WTC11 (cell line): Measurements from ENCODE around the gene ECD. TPM values are rescaled to one million over a fixed set of nuclear protein-coding genes. Genes with fewer than 3 reads are reported as not detected.

Experiments used
- ATAC-seq: fragments of 200-7000 bp; cut with Tn5 transposase; 2 replicates; pipeline ENCODE4 v1.10.0; 2021; ENCODE audit warnings: mild to moderate bottlenecking, moderate library complexity
- CTCF ChIA-PET: fragments of 300-600 bp; sonication (Branson Sonifier 250); formaldehyde crosslinking; loops from one replicate; lab custom pipeline; 2021; ENCODE audit warnings: antibody characterized with exemption; lab: Charles Lee
- POLR2A ChIA-PET: fragments of 350-600 bp; sonication (Branson Sonifier 250); formaldehyde crosslinking; loops from one replicate; lab custom pipeline; 2021; ENCODE audit warnings: antibody characterized with exemption; lab: Charles Lee
- DNase-seq: peaks from one replicate; pipeline ENCODE4 v3.0.0; 2021; ENCODE audit warnings: low spot score
- H3K27ac Mint-ChIP-seq: 2 replicates; pipeline ENCODE4 v1.8.0; 2021; ENCODE audit warnings: mixed read lengths
- H3K27me3 Mint-ChIP-seq: 2 replicates; pipeline ENCODE4 v1.8.0; 2021; ENCODE audit warnings: low read depth, mild to moderate bottlenecking, moderate library complexity, mixed read lengths
- H3K36me3 Mint-ChIP-seq: 2 replicates; pipeline ENCODE4 v1.8.0; 2021; ENCODE audit warnings: mixed read lengths
- H3K4me1 Mint-ChIP-seq: 2 replicates; pipeline ENCODE4 v1.8.0; 2022; ENCODE audit warnings: mixed read lengths
- H3K4me3 Mint-ChIP-seq: 2 replicates; pipeline ENCODE4 v1.8.0; 2021; ENCODE audit warnings: mild to moderate bottlenecking, moderate library complexity, mixed read lengths
- H3K9me3 Mint-ChIP-seq: 2 replicates; pipeline ENCODE4 v1.8.0; 2021; ENCODE audit warnings: mixed read lengths
- ARID4B ChIP-seq: sonication (generic); formaldehyde crosslinking; IDR thresholded peaks from 2 replicates; pipeline ENCODE4 v1.8.0; 2023; ENCODE audit warnings: missing genetic modification reagents, mild to moderate bottlenecking, borderline replicate concordance
- ATF1 ChIP-seq: sonication (generic); formaldehyde crosslinking; IDR thresholded peaks from 2 replicates; pipeline ENCODE4 v1.8.1; 2023; ENCODE audit warnings: mild to moderate bottlenecking, moderate library complexity, missing genetic modification reagents
- EMX1 ChIP-seq: fragments of 250-450 bp; sonication (Bioruptor Pico); IDR thresholded peaks from 2 replicates; pipeline ENCODE4 v1.8.0; 2021; ENCODE audit warnings: mild to moderate bottlenecking
- GABPB1 ChIP-seq: sonication (generic); formaldehyde crosslinking; IDR thresholded peaks from 2 replicates; pipeline ENCODE4 v1.8.1; 2023; ENCODE audit warnings: mild to moderate bottlenecking, missing genetic modification reagents
- HMGA2 ChIP-seq: fragments of 250-450 bp; sonication (Bioruptor Pico); IDR thresholded peaks from 2 replicates; pipeline ENCODE4 v1.4.0; 2021; ENCODE audit warnings: mild to moderate bottlenecking, moderate library complexity
- KAT7 ChIP-seq: sonication (generic); formaldehyde crosslinking; IDR thresholded peaks from 2 replicates; pipeline ENCODE4 v1.8.1; 2023; ENCODE audit warnings: missing genetic modification reagents, mild to moderate bottlenecking, borderline replicate concordance
- NFE2L1 ChIP-seq: sonication (generic); formaldehyde crosslinking; IDR thresholded peaks from 2 replicates; pipeline ENCODE4 v1.8.1; 2023; ENCODE audit warnings: missing genetic modification reagents
- NFYB ChIP-seq: sonication (generic); formaldehyde crosslinking; conservative IDR thresholded peaks from 2 replicates; pipeline ENCODE4 v1.8.0; 2022; ENCODE audit warnings: low read depth, missing genetic modification reagents
- NR1H2 ChIP-seq: sonication (generic); formaldehyde crosslinking; IDR thresholded peaks from 2 replicates; pipeline ENCODE4 v1.9.0; 2021; ENCODE audit warnings: mild to moderate bottlenecking, moderate library complexity, missing genetic modification reagents
- NR2C2 ChIP-seq: sonication (generic); formaldehyde crosslinking; IDR thresholded peaks from 2 replicates; pipeline ENCODE4 v1.8.0; 2022; ENCODE audit warnings: mild to moderate bottlenecking, missing genetic modification reagents
- ZBTB21 ChIP-seq: sonication (generic); formaldehyde crosslinking; IDR thresholded peaks from 2 replicates; pipeline ENCODE4 v1.8.1; 2023; ENCODE audit warnings: mild to moderate bottlenecking, missing genetic modification reagents, borderline replicate concordance
- ZNF281 ChIP-seq: sonication (generic); formaldehyde crosslinking; IDR thresholded peaks from 2 replicates; pipeline ENCODE4 v1.8.0; 2023; ENCODE audit warnings: mild to moderate bottlenecking, missing genetic modification reagents
- ZNF396 ChIP-seq: fragments of 250-450 bp; sonication (Bioruptor Pico); IDR thresholded peaks from 2 replicates; pipeline ENCODE4 v1.8.0; 2021; ENCODE audit warnings: mild to moderate bottlenecking, moderate library complexity, borderline replicate concordance
- ZSCAN18 ChIP-seq: fragments of 250-450 bp; sonication (Bioruptor Pico); IDR thresholded peaks from 2 replicates; pipeline ENCODE4 v2.1.2; 2022; ENCODE audit warnings: mild to moderate bottlenecking, moderate library complexity
- total RNA-seq: library from RNA; stranded (reverse); gene quantifications from 3 replicates; pipeline ENCODE4 v1.2.3, GENCODE V29; 2021
- TF ChIP-seq, protein P1 (sequence below): fragments of 250-450 bp; sonication (Bioruptor Pico); conservative IDR thresholded peaks from 2 replicates; pipeline ENCODE4 v1.9.0; 2021; ENCODE audit warnings: mild to moderate bottlenecking
- TF ChIP-seq, protein P2 (sequence below): sonication (generic); formaldehyde crosslinking; IDR thresholded peaks from 2 replicates; pipeline ENCODE4 v1.8.1; 2023; ENCODE audit warnings: mild to moderate bottlenecking, missing genetic modification reagents, borderline replicate concordance
- TF ChIP-seq, protein P3 (sequence below): sonication (generic); formaldehyde crosslinking; IDR thresholded peaks from 2 replicates; pipeline ENCODE4 v1.8.1; 2023; ENCODE audit warnings: mild to moderate bottlenecking, moderate library complexity, missing genetic modification reagents
- TF ChIP-seq, protein P4 (sequence below): sonication (generic); formaldehyde crosslinking; IDR thresholded peaks from 2 replicates; pipeline ENCODE4 v1.8.1; 2023; ENCODE audit warnings: mild to moderate bottlenecking, missing genetic modification reagents, moderate library complexity
- TF ChIP-seq, protein P5 (sequence below): sonication (generic); formaldehyde crosslinking; IDR thresholded peaks from 2 replicates; pipeline ENCODE4 v1.8.1; 2022; ENCODE audit warnings: low read depth, mild to moderate bottlenecking, moderate library complexity, missing genetic modification reagents, borderline replicate concordance

Gene ECD
- total RNA-seq, 1 experiment from 2014 or later: 38.2 TPM

DNA sequence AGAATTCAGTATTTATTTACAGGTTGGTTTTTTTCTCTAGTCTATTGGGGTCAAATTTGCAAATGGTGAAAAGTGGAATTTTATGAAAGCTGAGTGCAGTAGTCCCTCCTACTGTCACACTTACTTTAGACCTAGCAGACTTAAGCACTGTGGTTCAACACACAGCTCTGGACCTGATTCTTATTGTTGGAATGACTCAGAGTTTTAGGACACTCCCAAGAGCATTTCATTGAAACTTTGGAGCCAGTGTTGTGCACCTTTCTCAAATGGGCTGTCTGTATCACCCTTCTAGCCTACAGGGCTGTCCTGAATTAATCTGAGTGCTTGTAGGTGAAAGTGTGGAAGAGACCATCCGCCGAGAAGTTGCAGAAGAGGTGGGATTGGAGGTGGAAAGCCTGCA lies 41.5 kb downstream of the ECD start:
- ATAC-seq (no peak), DNase-seq (no peak)
- TF ChIP-seq, protein P1, sequence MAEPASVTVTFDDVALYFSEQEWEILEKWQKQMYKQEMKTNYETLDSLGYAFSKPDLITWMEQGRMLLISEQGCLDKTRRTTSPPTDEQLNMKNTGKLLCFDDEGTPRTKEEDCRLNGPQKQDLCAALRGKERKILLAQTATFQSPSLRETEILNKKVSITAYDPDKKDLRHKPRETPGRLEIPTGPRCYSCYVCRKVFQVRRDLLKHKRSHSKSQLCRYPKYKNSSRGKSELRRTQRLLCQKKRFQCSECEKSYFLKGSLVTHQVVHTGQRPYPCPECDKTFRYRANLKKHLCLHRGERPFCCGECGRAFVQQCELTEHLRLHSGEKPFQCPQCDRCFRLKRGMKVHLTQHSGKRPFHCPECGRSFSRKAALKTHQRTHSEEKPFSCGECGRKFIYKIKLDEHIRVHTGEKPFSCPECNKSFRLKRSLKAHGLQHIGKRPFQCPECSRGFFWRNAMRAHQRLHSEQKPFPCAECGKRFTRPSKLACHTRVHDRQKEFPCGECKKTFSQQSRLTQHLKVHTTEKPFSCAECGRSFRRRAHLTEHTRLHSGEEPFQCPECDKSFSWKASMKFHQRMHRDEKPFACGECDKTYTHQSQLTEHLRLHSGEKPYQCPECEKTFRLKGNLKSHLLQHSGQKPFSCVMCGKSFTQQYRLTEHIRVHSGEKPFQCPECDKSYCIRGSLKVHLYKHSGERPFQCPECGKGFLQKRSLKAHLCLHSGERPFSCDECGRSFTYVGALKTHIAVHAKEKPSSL (CRISPR knock-in tag): no peak
- TF ChIP-seq ZBTB21 (no peak), ZSCAN18 (CRISPR knock-in tag) (no peak), NFYB (CRISPR knock-in tag) (no peak), NR1H2 (no peak), GABPB1 (CRISPR knock-in tag) (no peak), EMX1 (CRISPR knock-in tag) (no peak), NFE2L1 (no peak), ZNF396 (no peak), KAT7 (CRISPR knock-in tag) (no peak), HMGA2 (no peak), ATF1 (CRISPR knock-in tag) (no peak), ZNF281 (CRISPR knock-in tag) (no peak), ARID4B (CRISPR knock-in tag) (no peak), NR2C2 (CRISPR knock-in tag) (no peak)
- TF ChIP-seq, protein P2, sequence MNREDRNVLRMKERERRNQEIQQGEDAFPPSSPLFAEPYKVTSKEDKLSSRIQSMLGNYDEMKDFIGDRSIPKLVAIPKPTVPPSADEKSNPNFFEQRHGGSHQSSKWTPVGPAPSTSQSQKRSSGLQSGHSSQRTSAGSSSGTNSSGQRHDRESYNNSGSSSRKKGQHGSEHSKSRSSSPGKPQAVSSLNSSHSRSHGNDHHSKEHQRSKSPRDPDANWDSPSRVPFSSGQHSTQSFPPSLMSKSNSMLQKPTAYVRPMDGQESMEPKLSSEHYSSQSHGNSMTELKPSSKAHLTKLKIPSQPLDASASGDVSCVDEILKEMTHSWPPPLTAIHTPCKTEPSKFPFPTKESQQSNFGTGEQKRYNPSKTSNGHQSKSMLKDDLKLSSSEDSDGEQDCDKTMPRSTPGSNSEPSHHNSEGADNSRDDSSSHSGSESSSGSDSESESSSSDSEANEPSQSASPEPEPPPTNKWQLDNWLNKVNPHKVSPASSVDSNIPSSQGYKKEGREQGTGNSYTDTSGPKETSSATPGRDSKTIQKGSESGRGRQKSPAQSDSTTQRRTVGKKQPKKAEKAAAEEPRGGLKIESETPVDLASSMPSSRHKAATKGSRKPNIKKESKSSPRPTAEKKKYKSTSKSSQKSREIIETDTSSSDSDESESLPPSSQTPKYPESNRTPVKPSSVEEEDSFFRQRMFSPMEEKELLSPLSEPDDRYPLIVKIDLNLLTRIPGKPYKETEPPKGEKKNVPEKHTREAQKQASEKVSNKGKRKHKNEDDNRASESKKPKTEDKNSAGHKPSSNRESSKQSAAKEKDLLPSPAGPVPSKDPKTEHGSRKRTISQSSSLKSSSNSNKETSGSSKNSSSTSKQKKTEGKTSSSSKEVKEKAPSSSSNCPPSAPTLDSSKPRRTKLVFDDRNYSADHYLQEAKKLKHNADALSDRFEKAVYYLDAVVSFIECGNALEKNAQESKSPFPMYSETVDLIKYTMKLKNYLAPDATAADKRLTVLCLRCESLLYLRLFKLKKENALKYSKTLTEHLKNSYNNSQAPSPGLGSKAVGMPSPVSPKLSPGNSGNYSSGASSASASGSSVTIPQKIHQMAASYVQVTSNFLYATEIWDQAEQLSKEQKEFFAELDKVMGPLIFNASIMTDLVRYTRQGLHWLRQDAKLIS: no peak
- TF ChIP-seq, protein P3, sequence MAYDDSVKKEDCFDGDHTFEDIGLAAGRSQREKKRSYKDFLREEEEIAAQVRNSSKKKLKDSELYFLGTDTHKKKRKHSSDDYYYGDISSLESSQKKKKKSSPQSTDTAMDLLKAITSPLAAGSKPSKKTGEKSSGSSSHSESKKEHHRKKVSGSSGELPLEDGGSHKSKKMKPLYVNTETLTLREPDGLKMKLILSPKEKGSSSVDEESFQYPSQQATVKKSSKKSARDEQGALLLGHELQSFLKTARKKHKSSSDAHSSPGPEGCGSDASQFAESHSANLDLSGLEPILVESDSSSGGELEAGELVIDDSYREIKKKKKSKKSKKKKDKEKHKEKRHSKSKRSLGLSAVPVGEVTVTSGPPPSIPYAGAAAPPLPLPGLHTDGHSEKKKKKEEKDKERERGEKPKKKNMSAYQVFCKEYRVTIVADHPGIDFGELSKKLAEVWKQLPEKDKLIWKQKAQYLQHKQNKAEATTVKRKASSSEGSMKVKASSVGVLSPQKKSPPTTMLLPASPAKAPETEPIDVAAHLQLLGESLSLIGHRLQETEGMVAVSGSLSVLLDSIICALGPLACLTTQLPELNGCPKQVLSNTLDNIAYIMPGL (CRISPR knock-in tag): no peak
- TF ChIP-seq, protein P4, sequence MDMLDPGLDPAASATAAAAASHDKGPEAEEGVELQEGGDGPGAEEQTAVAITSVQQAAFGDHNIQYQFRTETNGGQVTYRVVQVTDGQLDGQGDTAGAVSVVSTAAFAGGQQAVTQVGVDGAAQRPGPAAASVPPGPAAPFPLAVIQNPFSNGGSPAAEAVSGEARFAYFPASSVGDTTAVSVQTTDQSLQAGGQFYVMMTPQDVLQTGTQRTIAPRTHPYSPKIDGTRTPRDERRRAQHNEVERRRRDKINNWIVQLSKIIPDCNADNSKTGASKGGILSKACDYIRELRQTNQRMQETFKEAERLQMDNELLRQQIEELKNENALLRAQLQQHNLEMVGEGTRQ: no peak
- TF ChIP-seq, protein P5, sequence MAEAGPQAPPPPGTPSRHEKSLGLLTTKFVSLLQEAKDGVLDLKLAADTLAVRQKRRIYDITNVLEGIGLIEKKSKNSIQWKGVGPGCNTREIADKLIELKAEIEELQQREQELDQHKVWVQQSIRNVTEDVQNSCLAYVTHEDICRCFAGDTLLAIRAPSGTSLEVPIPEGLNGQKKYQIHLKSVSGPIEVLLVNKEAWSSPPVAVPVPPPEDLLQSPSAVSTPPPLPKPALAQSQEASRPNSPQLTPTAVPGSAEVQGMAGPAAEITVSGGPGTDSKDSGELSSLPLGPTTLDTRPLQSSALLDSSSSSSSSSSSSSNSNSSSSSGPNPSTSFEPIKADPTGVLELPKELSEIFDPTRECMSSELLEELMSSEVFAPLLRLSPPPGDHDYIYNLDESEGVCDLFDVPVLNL (CRISPR knock-in tag): no peak
- peaks cover 15% of the 10 kb centered on the region for H3K36me3 Mint-ChIP-seq
- POLR2A ChIA-PET: no interaction called here
- no peaks in the 10 kb centered on the region for H3K27me3 Mint-ChIP-seq
- no peaks in the 10 kb centered on the region for H3K9me3 Mint-ChIP-seq
- H3K4me3 Mint-ChIP-seq: no peak overlapping the region
- H3K4me1 Mint-ChIP-seq: no peaks in the 10 kb centered on the region
- H3K27ac Mint-ChIP-seq: no peak overlapping the region
- CTCF ChIA-PET: no interaction called here
